Left forelimb (tissue), 1 donor: Measurements from ENCODE around the gene DAG1.
"Not testable (repeated sequence)": the region's sequence is repeated elsewhere in the genome, so short reads cannot be mapped to it uniquely, and the experiment has no call there.

Source experiments
- DNase-seq: peaks from one replicate; pipeline ENCODE4 v3.0.0-alpha.2; 2018; ENCODE audit warnings: low spot score

The DAG1 gene

GRCh38 chr3:49470714-49471420 is 800 bp downstream of the DAG1 start:
- no peak for DNase-seq

- DNase-seq: no peak
These were observed 1.9 kb downstream of the DAG1 start for GRCh38 chr3:49471856-49472495.

- DNase-seq: no peak
These were observed 6.5 kb downstream of the DAG1 start for GRCh38 chr3:49476563-49476962.

- DNase-seq: no peak
These were observed 12.7 kb downstream of the DAG1 start for GRCh38 chr3:49482766-49483165.

- DNase-seq: no peak
These were observed 14.4 kb downstream of the DAG1 start for GRCh38 chr3:49484471-49484870.

DNA sequence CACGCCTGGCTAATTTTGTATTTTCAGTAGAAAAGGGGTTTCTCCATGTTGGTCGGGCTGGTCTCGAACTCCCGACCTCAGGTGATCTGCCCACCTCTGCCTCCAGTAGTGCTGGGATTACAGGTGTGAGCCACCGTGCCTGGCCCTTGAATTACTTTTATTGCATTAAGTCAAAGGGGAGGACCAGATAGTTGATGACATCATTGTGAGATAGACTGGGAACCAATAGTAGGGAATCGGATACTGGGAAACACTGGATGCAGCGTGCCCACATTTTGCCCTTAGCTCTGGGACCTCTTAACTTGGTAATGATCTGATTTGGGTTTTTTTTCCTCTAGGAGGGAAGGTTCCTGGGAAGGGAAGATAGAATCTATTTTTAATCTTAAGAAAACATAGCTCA is 19.2 kb downstream of the DAG1 start:
- DNase-seq: no peak

GRCh38 chr3:49492969-49493368 is 22.9 kb downstream of the DAG1 start:
- no peak for DNase-seq

DNA sequence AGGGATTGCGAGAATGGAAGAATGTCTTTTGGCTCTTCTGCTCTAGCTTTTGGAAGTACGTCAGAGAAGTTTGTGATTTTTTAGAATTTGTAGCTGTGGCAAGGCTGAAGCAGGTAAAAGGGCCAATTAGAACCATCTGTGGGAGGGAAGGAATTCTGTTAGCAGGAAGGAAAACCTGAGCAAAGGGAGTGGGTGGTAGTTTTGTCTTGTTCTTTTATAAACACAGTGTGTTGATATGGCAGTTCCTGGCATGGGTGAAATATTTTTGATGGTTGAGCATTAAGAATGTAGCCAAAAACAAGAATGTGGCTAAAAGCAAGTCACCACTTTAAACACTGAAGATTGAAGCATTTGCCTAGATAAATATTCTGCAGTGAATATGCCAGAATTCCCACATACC is 23.8 kb downstream of the DAG1 start:
- DNase-seq: no peak

DNA sequence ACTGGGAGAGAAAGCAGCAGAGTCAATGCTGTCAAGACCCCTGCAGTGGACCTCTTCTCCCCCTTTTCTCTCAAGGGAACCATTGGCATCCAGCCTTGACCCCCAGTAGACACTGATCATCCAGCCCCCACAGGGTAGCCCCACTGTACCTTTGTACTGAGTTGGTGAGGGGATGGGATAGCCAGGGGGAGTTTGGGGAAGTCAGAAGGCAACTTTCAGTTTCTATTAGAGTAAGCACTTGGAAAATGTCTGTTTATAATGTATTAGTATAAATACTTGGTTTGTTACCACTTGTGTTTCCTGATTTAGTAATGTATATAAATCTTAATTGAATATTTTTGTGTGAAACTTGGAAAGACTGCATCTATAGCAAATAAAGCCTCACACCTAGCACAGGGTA is 25.0 kb downstream of the DAG1 start:
- no peak for DNase-seq

DNA sequence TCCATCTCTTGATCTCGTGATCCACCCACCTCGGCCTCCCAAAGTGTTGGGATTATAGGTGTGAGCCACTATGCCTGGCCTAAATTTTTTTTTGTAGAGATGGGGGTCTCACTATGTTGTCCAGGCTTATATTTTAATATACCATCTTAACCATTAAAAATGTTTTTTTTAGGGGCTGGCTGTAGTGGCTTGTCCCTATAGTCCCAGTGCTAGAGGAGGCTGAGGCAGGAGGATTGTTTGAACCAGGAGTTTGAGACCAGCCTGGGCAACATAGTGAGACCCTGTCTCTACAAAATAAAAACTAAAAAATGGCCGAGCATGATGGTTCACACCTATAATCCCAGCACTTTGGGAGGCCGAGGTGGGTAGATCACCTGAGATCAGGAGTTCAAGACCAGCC is 26.8 kb downstream of the DAG1 start:
- DNase-seq: not testable (repeated sequence)

DNA sequence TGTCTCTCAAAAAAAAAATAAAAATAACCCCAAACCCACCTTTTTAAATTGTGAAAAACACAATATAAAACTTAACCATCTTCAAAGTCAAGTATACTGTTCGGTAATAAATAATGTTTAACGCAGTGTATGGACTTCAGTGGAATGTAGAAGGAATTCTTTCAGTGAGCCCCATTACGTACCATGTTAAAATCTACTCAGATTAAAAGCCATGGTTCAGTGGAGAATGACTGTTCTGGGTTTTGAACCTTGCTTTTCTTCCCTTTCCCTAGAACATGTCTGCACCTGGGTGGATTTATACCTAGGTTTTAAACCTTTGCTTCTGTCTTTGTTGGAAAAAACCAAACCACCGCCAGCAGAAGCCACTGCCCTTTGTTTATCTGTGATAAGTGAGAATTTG is 27.5 kb downstream of the DAG1 start:
- DNase-seq: no peak

- DNase-seq: no peak
These were observed 28.2 kb downstream of the DAG1 start for GRCh38 chr3:49498239-49498638.

DNA sequence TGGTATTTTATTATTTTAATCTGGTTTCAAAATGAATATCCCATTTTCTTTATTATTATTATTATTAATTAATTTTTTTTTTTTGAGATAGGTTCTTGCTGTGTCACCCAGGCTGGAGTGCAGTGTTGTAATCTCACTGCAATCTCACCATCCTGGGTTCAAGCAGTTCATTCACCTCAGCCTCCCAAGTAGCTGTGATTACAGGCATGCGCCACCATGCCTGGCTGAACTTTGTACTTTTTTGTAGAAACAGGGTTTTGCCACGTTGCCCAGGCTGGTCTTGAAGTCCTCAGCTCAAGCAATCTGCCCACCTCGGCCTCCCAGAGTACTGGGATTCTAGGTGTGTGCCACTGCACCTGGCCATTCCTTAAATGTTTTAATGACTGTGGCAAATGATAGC is 28.6 kb downstream of the DAG1 start:
- no peak for DNase-seq

- DNase-seq: no peak
These were observed 30.2 kb downstream of the DAG1 start for GRCh38 chr3:49500205-49500731.

- no peak for DNase-seq
These were observed 30.9 kb downstream of the DAG1 start for GRCh38 chr3:49500732-49501609.

DNA sequence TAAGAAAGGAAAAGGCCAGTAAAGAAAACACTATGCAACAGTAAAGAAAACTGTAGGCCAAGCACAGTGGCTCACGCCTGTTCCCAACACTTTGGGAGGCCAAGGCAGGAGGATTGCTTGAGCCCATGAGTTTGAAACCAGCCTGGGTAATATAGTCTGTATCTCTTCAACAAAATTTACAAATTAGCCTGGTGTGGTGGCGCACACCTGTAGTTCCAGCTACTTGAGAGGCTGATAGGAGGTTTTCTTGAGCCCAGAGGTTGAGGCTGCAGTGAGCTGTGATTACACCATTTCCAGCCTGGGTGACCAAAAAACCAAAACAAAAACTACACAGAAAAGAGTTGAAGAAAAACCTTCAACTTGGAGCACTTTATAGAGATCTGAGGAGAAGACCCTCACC is 31.8 kb downstream of the DAG1 start:
- DNase-seq: no peak

- DNase-seq: no peak
These were observed 36.8 kb downstream of the DAG1 start for GRCh38 chr3:49506906-49507305.

DNA sequence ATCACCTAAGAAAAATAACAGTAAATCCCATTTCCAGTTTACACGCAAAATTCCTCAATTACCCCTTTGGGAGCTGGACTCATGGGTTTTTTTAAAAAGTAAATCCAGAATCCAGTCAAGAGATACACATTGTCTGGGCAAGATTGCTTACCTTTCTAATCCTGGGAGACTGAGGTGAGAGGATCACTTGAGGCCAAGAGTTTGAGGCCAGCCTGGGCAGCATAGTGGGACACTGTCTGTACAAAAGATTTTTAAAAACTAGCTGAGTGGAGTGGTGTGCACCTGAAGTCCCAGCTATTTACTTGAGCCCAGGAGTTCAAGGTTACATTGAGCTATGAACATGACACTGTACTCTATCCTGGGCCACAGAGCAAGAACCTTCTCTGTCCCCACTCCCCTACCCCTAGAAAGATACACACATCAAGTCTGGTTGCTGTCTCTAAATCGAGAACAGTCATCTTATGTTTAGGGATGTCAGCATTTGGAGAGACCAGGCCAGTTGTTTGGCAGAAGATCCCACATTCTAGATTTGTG is 39.0 kb downstream of the DAG1 start:
- no peak for DNase-seq

DNA sequence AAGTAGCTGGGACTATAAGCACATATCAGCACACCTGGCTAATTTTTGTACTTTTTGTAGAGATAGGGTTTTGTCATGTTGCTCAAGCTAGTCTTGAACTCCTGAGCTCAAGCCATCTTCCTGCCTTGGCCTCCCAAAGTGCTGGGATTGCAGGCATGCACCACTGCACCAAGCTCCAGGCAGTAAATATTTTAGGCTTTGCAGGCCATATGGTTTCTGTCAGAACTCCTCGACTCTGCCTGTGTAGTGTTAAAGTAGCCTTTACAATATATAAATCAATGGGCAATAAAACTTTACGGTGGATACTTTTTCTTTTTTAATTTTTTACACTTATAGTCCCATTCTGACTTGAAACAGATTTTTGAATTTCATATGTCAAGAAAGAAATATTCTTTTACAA is 41.6 kb downstream of the DAG1 start:
- no peak for DNase-seq

DNA sequence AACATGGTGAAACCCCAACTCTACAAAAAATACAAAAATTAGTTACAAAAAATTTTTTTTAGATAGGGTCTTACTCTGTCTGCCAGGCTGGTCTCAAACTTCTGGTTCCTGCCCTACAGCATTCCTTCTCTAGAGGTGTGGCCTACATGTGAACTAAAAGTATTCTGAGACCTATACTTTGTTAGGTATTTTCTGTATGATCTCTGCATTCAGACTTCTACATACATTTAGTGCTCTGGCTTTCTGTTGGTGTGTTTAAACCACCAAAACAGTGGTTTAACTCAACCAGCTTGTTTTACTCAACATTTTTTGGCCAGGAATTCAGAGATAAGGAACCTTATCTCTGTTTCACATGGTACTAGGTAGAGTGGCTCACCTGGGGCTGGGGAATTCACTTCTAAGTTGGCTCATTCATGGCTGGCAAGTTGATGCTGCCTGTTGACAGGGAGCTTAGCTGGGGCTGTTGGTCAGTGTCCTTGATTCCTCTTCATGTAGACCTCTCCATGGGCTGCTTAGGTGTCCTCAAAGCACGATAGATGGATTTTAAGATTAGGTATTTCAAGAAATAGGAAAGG is 42.8 kb downstream of the DAG1 start:
- DNase-seq: no peak

DNA sequence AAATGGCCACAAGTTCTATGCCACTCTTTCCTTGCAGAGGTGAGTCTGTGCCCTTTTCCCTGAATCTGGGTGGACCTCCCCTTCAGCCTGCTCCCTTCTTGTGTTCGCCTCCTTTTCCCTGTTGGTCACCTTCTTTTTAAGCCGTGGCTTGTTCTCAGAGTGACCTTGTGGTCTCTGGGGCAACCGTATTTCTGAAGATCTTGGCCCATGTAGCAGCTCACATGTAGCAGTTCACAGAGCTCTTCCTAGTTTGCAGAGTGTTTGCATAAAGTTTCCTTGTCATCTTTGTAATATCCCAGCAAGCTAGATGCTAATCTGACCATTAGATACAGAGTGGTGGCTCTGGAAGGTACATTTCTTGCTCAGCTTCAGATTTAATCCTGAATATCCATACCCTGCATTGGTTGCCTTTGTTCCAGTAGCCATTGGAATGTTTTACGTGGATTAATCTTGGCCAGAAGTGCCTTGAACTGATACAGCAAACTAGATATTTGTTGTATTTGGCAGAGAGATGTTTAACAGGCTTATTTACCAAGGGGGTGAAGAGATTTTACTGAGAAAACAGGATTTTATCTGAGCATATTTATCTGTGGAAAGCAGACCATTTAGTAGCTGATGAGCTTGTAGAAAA is 43.5 kb downstream of the DAG1 start:
- DNase-seq: no peak

DNA sequence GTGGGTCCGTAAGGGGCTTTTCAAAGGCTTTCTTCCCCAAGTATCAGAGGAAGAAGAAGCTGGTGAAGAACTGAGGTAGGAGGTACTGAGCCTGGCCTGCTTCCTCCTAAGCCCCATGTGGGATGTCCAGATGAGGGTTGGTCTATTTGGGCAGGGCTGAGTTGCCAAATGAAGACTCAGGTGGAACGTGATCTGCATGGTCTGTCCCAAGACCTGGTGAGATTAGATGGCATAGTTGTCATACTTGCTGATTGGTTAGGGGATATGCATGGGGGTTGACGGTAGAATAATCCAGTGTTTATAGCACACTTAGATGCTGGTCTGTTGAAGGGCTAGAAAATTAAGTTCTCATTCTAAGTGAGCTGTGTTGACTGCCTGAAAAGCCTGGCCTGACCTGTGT is 47.9 kb downstream of the DAG1 start:
- no peak for DNase-seq
